CD4-positive, alpha-beta T cell treated with Interleukin-2 at 100 ng/mL for 4 hours (primary cell): ENCODE measurements around the gene SUPV3L1.
"Not testable (repeated sequence)": the region's sequence is repeated elsewhere in the genome, so short reads cannot be mapped to it uniquely, and the experiment has no call there.

ENCODE experiments used
- DNase-seq: peaks from one replicate; pipeline ENCODE4 v3.0.0-alpha.2; 2020; ENCODE audit warnings: low spot score

Gene SUPV3L1

GRCh38 chr10:69179743-69180524 lies at the start of gene SUPV3L1:
Gene SUPV3L1, plus strand, starts transcription at chr10:69180234. Its CDS starts 58 bp downstream, at chr10:69180292.
- DNase-seq, result peak; percentile 91

GRCh38 chr10:69130251-69130650 lies 49.8 kb upstream of the SUPV3L1 start:
- DNase-seq, result no peak

GRCh38 chr10:69139961-69140360 lies 40.1 kb upstream of the SUPV3L1 start:
- DNase-seq, result no peak

GRCh38 chr10:69141304-69141703 lies 38.7 kb upstream of the SUPV3L1 start:
- DNase-seq, result no peak

GRCh38 chr10:69142074-69142473 lies 38.0 kb upstream of the SUPV3L1 start:
- DNase-seq, result not testable (repeated sequence)

GRCh38 chr10:69142983-69143382 lies 37.1 kb upstream of the SUPV3L1 start:
- DNase-seq, result no peak

- no peak for DNase-seq
Observed at GRCh38 chr10:69145329-69145728, 34.7 kb upstream of the SUPV3L1 start.

GRCh38 chr10:69145864-69146263 lies 34.2 kb upstream of the SUPV3L1 start:
- DNase-seq, result no peak

GRCh38 chr10:69146759-69147158 lies 33.3 kb upstream of the SUPV3L1 start:
- no peak for DNase-seq

- DNase-seq, result no peak
Observed at GRCh38 chr10:69151984-69152383, 28.1 kb upstream of the SUPV3L1 start.

GRCh38 chr10:69153227-69153626 lies 26.8 kb upstream of the SUPV3L1 start:
- no peak for DNase-seq

GRCh38 chr10:69160809-69161241 lies 19.2 kb upstream of the SUPV3L1 start:
- DNase-seq, result no peak

- no peak for DNase-seq
Observed at GRCh38 chr10:69168493-69168892, 11.5 kb upstream of the SUPV3L1 start.

- no peak for DNase-seq
Observed at GRCh38 chr10:69172241-69172982, 7.6 kb upstream of the SUPV3L1 start.

GRCh38 chr10:69175326-69175725 lies 4.7 kb upstream of the SUPV3L1 start:
- not testable (repeated sequence) for DNase-seq

GRCh38 chr10:69176823-69177222 lies 3.2 kb upstream of the SUPV3L1 start:
- no peak for DNase-seq

- no peak for DNase-seq
Observed at GRCh38 chr10:69179089-69179742, 818 bp upstream of the SUPV3L1 start.

GRCh38 chr10:69180525-69181204 lies 631 bp downstream of the SUPV3L1 start:
- DNase-seq, result no peak

- no peak for DNase-seq
Observed at GRCh38 chr10:69181433-69181832, 1.4 kb downstream of the SUPV3L1 start.

GRCh38 chr10:69182005-69182404 lies 2.0 kb downstream of the SUPV3L1 start:
- DNase-seq, result no peak

GRCh38 chr10:69186524-69186923 lies 6.5 kb downstream of the SUPV3L1 start:
- no peak for DNase-seq

GRCh38 chr10:69201045-69201444 lies 21.0 kb downstream of the SUPV3L1 start:
- DNase-seq, result no peak
